DND-41 (cell line): ENCODE results near the gene ZBED4.

Experiments
- CTCF ChIP-seq: IDR thresholded peaks from 2 replicates; pipeline ENCODE4 v1.5.1; 2012; ENCODE audit warnings: borderline replicate concordance, low read length, moderate library complexity, mild to moderate bottlenecking; ENCODE audit not compliant: poor library complexity, severe bottlenecking; ENCODE audit errors: extremely low read depth
- EZH2 ChIP-seq: IDR thresholded peaks from 3 replicates; pipeline ENCODE4 v1.6.1; 2012; ENCODE audit warnings: borderline replicate concordance, low read depth, mild to moderate bottlenecking, moderate library complexity, low read length, inconsistent platforms; ENCODE audit not compliant: severe bottlenecking

- TF ChIP-seq CTCF (no peak), EZH2 (no peak)
Observed at GRCh38 chr22:49814856-49815255, 38.8 kb upstream of the ZBED4 start.
